ENCODE measurements around the gene LSAMP. TPM values are rescaled to one million over a fixed set of nuclear protein-coding genes. Genes with fewer than 3 reads are reported as not detected.

The LSAMP gene
- total RNA-seq, 1 donor, result 3.3 TPM

- no peak overlapping the region for H3K4me3 ChIP-seq (ENCODE audit: insufficient read depth, low read length)
- H3K27ac ChIP-seq (ENCODE audit: low read depth, low read length), result no peak overlapping the region
- H3K4me1 ChIP-seq (ENCODE audit: insufficient read depth, low read length), result no peaks in the 10 kb centered on the region
- no peak overlapping the region for H2AFZ ChIP-seq (ENCODE audit: low read length)
- DNase-seq (ENCODE audit: insufficient read length, low spot score, missing footprints), result no peak
- H3K36me3 ChIP-seq (ENCODE audit: insufficient read depth, low read length), result no peaks in the 10 kb centered on the region
- H3K9me3 ChIP-seq (ENCODE audit: low read depth, low read length), result no peaks in the 10 kb centered on the region
- no peaks in the 10 kb centered on the region for H4K20me1 ChIP-seq (ENCODE audit: insufficient read depth, low read length)
- TF ChIP-seq CTCF (IDR thresholded peaks at IDR 0.05; ENCODE audit: extremely low read depth, low read depth, low read length), result no peak
- no peak overlapping the region for H3K4me2 ChIP-seq (ENCODE audit: insufficient read depth, low read length)
- H3K27me3 ChIP-seq (ENCODE audit: insufficient read depth, low read length), result no peaks in the 10 kb centered on the region
- no peaks in the 10 kb centered on the region for H3K79me2 ChIP-seq (ENCODE audit: insufficient read depth, low read length)
These were observed 70.4 kb downstream of the LSAMP start for GRCh38 chr3:116374901-116375300.

- no peaks in the 10 kb centered on the region for H3K79me2 ChIP-seq (ENCODE audit: insufficient read depth, low read length)
- H3K9me3 ChIP-seq (ENCODE audit: low read depth, low read length), result no peaks in the 10 kb centered on the region
- H3K27ac ChIP-seq (ENCODE audit: low read depth, low read length), result no peak overlapping the region
- DNase-seq (ENCODE audit: insufficient read length, low spot score, missing footprints), result no peak
- H3K4me1 ChIP-seq (ENCODE audit: insufficient read depth, low read length), result no peaks in the 10 kb centered on the region
- no peaks in the 10 kb centered on the region for H3K27me3 ChIP-seq (ENCODE audit: insufficient read depth, low read length)
- H3K4me3 ChIP-seq (ENCODE audit: insufficient read depth, low read length), result no peak overlapping the region
- no peaks in the 10 kb centered on the region for H3K36me3 ChIP-seq (ENCODE audit: insufficient read depth, low read length)
- TF ChIP-seq CTCF (IDR thresholded peaks at IDR 0.05; ENCODE audit: extremely low read depth, low read depth, low read length), result no peak
- no peak overlapping the region for H3K4me2 ChIP-seq (ENCODE audit: insufficient read depth, low read length)
- H4K20me1 ChIP-seq (ENCODE audit: insufficient read depth, low read length), result no peaks in the 10 kb centered on the region
- no peak overlapping the region for H2AFZ ChIP-seq (ENCODE audit: low read length)
These were observed 77.4 kb downstream of the LSAMP start for GRCh38 chr3:116367761-116368395.

- Histone ChIP-seq H3K79me2 (ENCODE audit: insufficient read depth, low read length) (no peaks in the 10 kb centered on the region), H2AFZ (ENCODE audit: low read length) (no peak overlapping the region), H3K36me3 (ENCODE audit: insufficient read depth, low read length) (no peaks in the 10 kb centered on the region), H3K4me2 (ENCODE audit: insufficient read depth, low read length) (no peak overlapping the region), H3K4me1 (ENCODE audit: insufficient read depth, low read length) (no peaks in the 10 kb centered on the region), H3K27me3 (ENCODE audit: insufficient read depth, low read length) (no peaks in the 10 kb centered on the region), H3K9me3 (ENCODE audit: low read depth, low read length) (no peaks in the 10 kb centered on the region), H3K4me3 (ENCODE audit: insufficient read depth, low read length) (no peak overlapping the region), H4K20me1 (ENCODE audit: insufficient read depth, low read length) (no peaks in the 10 kb centered on the region), H3K27ac (ENCODE audit: low read depth, low read length) (no peak overlapping the region)
- DNase-seq (ENCODE audit: insufficient read length, low spot score, missing footprints), result no peak
- no peak for TF ChIP-seq CTCF (IDR thresholded peaks at IDR 0.05; ENCODE audit: extremely low read depth, low read depth, low read length)
These were observed 89.2 kb downstream of the LSAMP start for GRCh38 chr3:116356056-116356455.

- no peaks in the 10 kb centered on the region for H3K36me3 ChIP-seq (ENCODE audit: insufficient read depth, low read length)
- H3K27me3 ChIP-seq (ENCODE audit: insufficient read depth, low read length), result no peaks in the 10 kb centered on the region
- H3K79me2 ChIP-seq (ENCODE audit: insufficient read depth, low read length), result no peaks in the 10 kb centered on the region
- no peak overlapping the region for H3K4me2 ChIP-seq (ENCODE audit: insufficient read depth, low read length)
- H3K4me1 ChIP-seq (ENCODE audit: insufficient read depth, low read length), result no peaks in the 10 kb centered on the region
- no peak for TF ChIP-seq CTCF (IDR thresholded peaks at IDR 0.05; ENCODE audit: extremely low read depth, low read depth, low read length)
- H2AFZ ChIP-seq (ENCODE audit: low read length), result no peak overlapping the region
- H3K9me3 ChIP-seq (ENCODE audit: low read depth, low read length), result no peaks in the 10 kb centered on the region
- no peaks in the 10 kb centered on the region for H4K20me1 ChIP-seq (ENCODE audit: insufficient read depth, low read length)
- H3K4me3 ChIP-seq (ENCODE audit: insufficient read depth, low read length), result no peak overlapping the region
- no peak for DNase-seq (ENCODE audit: insufficient read length, low spot score, missing footprints)
- no peak overlapping the region for H3K27ac ChIP-seq (ENCODE audit: low read depth, low read length)
These were observed 90.9 kb downstream of the LSAMP start for GRCh38 chr3:116354382-116354781.

Measured in osteoblast (primary cell).